ENCODE results near the gene RPL18A. TPM values are rescaled to one million over a fixed set of nuclear protein-coding genes. Genes with fewer than 3 reads are reported as not detected.
A peak's percentile ranks its signal among the peaks of the same experiment; 100 is the strongest.

The RPL18A gene
- total RNA-seq, 1 donor from 2014 or later: 1,590 TPM

- no peak for DNase-seq (ENCODE audit: low read depth)
- no peaks in the 10 kb centered on the region for H3K27me3 ChIP-seq (ENCODE audit: control insufficient read depth, insufficient read depth, low read length)
Measured at GRCh38 chr19:17862711-17863519, 3.2 kb downstream of the RPL18A start.

DNA sequence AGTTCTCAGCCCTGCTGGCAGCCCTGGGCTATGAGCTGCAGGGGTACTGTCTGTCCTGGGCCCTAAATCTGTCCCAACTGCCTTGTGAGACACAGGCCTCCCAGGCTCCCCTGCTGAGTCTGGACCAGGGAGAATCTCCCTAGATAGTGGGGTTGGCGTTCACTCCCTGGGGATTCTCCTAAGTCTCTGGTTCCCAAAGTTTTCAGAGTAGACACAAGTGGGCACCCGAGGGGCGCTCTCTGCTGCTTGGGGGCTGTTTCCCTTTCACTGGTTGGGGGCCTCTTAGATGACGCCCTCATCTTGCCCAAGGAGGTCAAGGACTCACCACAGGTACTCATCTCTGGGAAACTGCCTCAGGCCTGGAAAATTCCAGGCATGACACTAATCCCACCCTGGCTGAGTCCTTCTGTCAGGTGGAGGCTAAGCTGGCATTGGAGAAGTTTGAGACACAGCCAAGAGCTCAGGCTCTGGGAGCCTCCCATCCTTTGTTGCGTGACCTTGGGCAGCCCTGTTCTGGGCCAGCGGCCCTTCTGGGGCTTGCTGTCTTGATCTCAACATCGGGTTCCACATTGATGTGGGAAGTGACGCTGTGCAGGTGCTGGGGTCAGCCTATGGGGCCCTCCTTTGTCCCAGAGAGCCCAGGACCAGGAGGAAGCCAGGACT lies 3.9 kb downstream of the RPL18A start:
- Histone ChIP-seq H3K27me3 (ENCODE audit: control insufficient read depth, insufficient read depth, low read length) (no peaks in the 10 kb centered on the region), H3K4me3 (ENCODE audit: low read depth, low read length) (no peak overlapping the region), H3K36me3 (ENCODE audit: control insufficient read depth, insufficient read depth, low read length) (peaks cover 26% of the 10 kb centered on the region)
- FAIRE-seq (no peak), DNase-seq (ENCODE audit: low read depth) (no peak)
- TF ChIP-seq, protein P1, sequence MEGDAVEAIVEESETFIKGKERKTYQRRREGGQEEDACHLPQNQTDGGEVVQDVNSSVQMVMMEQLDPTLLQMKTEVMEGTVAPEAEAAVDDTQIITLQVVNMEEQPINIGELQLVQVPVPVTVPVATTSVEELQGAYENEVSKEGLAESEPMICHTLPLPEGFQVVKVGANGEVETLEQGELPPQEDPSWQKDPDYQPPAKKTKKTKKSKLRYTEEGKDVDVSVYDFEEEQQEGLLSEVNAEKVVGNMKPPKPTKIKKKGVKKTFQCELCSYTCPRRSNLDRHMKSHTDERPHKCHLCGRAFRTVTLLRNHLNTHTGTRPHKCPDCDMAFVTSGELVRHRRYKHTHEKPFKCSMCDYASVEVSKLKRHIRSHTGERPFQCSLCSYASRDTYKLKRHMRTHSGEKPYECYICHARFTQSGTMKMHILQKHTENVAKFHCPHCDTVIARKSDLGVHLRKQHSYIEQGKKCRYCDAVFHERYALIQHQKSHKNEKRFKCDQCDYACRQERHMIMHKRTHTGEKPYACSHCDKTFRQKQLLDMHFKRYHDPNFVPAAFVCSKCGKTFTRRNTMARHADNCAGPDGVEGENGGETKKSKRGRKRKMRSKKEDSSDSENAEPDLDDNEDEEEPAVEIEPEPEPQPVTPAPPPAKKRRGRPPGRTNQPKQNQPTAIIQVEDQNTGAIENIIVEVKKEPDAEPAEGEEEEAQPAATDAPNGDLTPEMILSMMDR (IDR thresholded peaks at IDR 0.05; ENCODE audit: insufficient read depth, low read length, severe bottlenecking): no peak

More at GRCh38 chr19:17862711-17863519, 3.2 kb downstream of the RPL18A start:
- peaks cover 26% of the 10 kb centered on the region for H3K36me3 ChIP-seq (ENCODE audit: control insufficient read depth, insufficient read depth, low read length)
- TF ChIP-seq, protein P1 (IDR thresholded peaks at IDR 0.05; ENCODE audit: insufficient read depth, low read length, severe bottlenecking): no peak
- no peak overlapping the region for H3K4me3 ChIP-seq (ENCODE audit: low read depth, low read length)
- FAIRE-seq: no peak

GRCh38 chr19:17865364-17866311 lies 5.9 kb downstream of the RPL18A start:
- FAIRE-seq (no peak), DNase-seq (ENCODE audit: low read depth) (peak; percentile 44)
- Histone ChIP-seq H3K36me3 (ENCODE audit: control insufficient read depth, insufficient read depth, low read length) (peaks cover 26% of the 10 kb centered on the region), H3K27me3 (ENCODE audit: control insufficient read depth, insufficient read depth, low read length) (peaks cover 2% of the 10 kb centered on the region), H3K4me3 (ENCODE audit: low read depth, low read length) (no peak overlapping the region)
- TF ChIP-seq, protein P1 (IDR thresholded peaks at IDR 0.05; ENCODE audit: insufficient read depth, low read length, severe bottlenecking): no peak

- FAIRE-seq (no peak), DNase-seq (ENCODE audit: low read depth) (no peak)
- TF ChIP-seq, protein P1 (IDR thresholded peaks at IDR 0.05; ENCODE audit: insufficient read depth, low read length, severe bottlenecking): no peak
- H3K27me3 ChIP-seq (ENCODE audit: control insufficient read depth, insufficient read depth, low read length): peaks cover 10% of the 10 kb centered on the region
- H3K36me3 ChIP-seq (ENCODE audit: control insufficient read depth, insufficient read depth, low read length): peaks cover 24% of the 10 kb centered on the region
- H3K4me3 ChIP-seq (ENCODE audit: low read depth, low read length): no peak overlapping the region
Measured at GRCh38 chr19:17866312-17866963, 6.7 kb downstream of the RPL18A start.

GRCh38 chr19:17866964-17867486 lies 7.3 kb downstream of the RPL18A start:
- DNase-seq (ENCODE audit: low read depth) (no peak), FAIRE-seq (no peak)
- Histone ChIP-seq H3K27me3 (ENCODE audit: control insufficient read depth, insufficient read depth, low read length) (peaks cover 16% of the 10 kb centered on the region), H3K36me3 (ENCODE audit: control insufficient read depth, insufficient read depth, low read length) (peaks cover 19% of the 10 kb centered on the region), H3K4me3 (ENCODE audit: low read depth, low read length) (no peak overlapping the region)
- TF ChIP-seq, protein P1 (IDR thresholded peaks at IDR 0.05; ENCODE audit: insufficient read depth, low read length, severe bottlenecking): no peak

All from bronchial epithelial cell (primary cell).